Mucosa of descending colon (tissue), 3 donors: Measurements from ENCODE around the gene RBM6. TPM values are rescaled to one million over a fixed set of nuclear protein-coding genes. Genes with fewer than 3 reads are reported as not detected.
A peak's percentile ranks its signal among the peaks of the same experiment; 100 is the strongest.

Experiments
- ATAC-seq: fragments of 200-7000 bp; cut with Tn5 transposase; one replicate; pipeline ENCODE4 v1.9.1; 2020; ENCODE audit warnings: mild to moderate bottlenecking, moderate library complexity
- DNase-seq, 3 donors: peaks; one replicate each; pipeline ENCODE4 v3.0.0-alpha.2; 2020
- H3K36me3 ChIP-seq: fragments of 200-600 bp; one replicate; pipeline ENCODE4 v1.8.0; 2021; ENCODE audit warnings: low read depth, mild to moderate bottlenecking
- H3K4me1 ChIP-seq: fragments of 200-600 bp; one replicate; pipeline ENCODE4 v1.8.0; 2021; ENCODE audit warnings: low read depth, mild to moderate bottlenecking
- H3K4me3 ChIP-seq: fragments of 200-600 bp; one replicate; pipeline ENCODE4 v1.8.0; 2021; ENCODE audit warnings: mild to moderate bottlenecking
- H3K9me3 ChIP-seq: fragments of 200-600 bp; one replicate; pipeline ENCODE4 v1.8.0; 2021; ENCODE audit warnings: mild to moderate bottlenecking
- intact Hi-C, 2 donors: fragments of 100-400 bp; cut with DNase I in 1 of 2; cut with micrococcal nuclease in 1 of 2; formaldehyde crosslinking; loops; one replicate each; pipeline versions ENCODE4 v1.11.0 to v1.11.1; 2022; cut with DNase I, micrococcal nuclease
- total RNA-seq, 3 donors: library from RNA; stranded (reverse); fragmentation: NEBNext Ultra II Directional in 2 of 3; extraction: Animal tissue kit (Norgen Biotek cat#: 25700) in 2 of 3; gene quantifications; one replicate each; pipeline versions ENCODE4 v1.2.1 to v1.2.4, GENCODE V29; 2021 to 2023
- TF ChIP-seq, protein P1 (sequence below): fragments of 200-600 bp; IDR thresholded peaks from one replicate; pipeline ENCODE4 v1.8.0; 2022; ENCODE audit warnings: antibody characterized with exemption, mild to moderate bottlenecking
- donor health status: DM: no; HTN: no; CAD: no; lungs with moderate emphysema.
- donor health status: DM: no; HTN: no; CAD: no.
- donor health status: DM: no; HTN: yes; CAD: no.

Gene RBM6
- total RNA-seq, 3 donors from 2014 or later: 75.6 to 124 (median 112) TPM

DNA sequence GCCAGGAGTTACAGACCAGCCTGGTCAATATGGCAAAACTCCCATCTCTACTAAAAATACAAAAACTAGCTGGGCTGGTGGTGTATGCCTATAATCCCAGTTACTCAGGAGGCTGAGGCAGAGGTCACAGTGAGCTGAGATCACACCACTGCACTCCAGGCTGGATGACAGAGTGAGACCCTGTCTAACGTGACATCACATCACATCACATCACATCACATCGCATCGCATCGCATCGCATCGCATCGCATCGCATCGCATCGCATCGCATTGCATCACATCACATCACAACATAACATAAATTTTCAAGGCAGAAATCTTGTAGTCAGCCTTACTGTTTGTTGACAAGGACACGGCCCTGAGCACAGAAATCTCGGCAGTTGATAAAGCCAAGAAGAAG, 44.4 kb downstream of the RBM6 start:
- Histone ChIP-seq H3K9me3 (no peaks in the 10 kb centered on the region), H3K4me1 (no peaks in the 10 kb centered on the region), H3K4me3 (no peak overlapping the region), H3K36me3 (no peaks in the 10 kb centered on the region)
- TF ChIP-seq, protein P1, sequence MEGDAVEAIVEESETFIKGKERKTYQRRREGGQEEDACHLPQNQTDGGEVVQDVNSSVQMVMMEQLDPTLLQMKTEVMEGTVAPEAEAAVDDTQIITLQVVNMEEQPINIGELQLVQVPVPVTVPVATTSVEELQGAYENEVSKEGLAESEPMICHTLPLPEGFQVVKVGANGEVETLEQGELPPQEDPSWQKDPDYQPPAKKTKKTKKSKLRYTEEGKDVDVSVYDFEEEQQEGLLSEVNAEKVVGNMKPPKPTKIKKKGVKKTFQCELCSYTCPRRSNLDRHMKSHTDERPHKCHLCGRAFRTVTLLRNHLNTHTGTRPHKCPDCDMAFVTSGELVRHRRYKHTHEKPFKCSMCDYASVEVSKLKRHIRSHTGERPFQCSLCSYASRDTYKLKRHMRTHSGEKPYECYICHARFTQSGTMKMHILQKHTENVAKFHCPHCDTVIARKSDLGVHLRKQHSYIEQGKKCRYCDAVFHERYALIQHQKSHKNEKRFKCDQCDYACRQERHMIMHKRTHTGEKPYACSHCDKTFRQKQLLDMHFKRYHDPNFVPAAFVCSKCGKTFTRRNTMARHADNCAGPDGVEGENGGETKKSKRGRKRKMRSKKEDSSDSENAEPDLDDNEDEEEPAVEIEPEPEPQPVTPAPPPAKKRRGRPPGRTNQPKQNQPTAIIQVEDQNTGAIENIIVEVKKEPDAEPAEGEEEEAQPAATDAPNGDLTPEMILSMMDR: no peak
- DNase-seq (no peak), ATAC-seq (no peak)
- intact Hi-C loops: no loop called here

DNA sequence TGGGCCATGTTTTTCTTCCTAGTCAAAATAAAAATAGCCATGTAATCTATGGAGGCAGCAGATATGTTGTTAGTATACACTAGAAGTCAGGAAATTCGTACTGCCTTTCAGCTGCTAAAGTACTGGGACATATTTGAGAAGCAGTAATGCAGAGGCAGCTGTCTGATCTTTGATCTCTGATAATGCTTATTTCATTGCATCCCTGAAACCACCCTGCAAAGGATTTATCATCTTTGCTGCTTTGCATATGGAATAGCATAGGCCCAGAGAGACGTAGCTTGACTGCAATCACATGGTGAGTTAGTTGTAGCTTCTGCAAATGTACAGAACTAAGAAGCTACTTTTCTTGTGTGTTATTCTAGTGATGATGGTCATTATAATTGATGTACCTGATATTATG, 52.4 kb downstream of the RBM6 start:
- Histone ChIP-seq H3K4me3 (no peak overlapping the region), H3K9me3 (no peaks in the 10 kb centered on the region), H3K36me3 (no peaks in the 10 kb centered on the region), H3K4me1 (no peaks in the 10 kb centered on the region)
- peak; percentile 34 for ATAC-seq
- DNase-seq: no peak
- TF ChIP-seq, protein P1: no peak
- intact Hi-C loops: no loop called here

DNA sequence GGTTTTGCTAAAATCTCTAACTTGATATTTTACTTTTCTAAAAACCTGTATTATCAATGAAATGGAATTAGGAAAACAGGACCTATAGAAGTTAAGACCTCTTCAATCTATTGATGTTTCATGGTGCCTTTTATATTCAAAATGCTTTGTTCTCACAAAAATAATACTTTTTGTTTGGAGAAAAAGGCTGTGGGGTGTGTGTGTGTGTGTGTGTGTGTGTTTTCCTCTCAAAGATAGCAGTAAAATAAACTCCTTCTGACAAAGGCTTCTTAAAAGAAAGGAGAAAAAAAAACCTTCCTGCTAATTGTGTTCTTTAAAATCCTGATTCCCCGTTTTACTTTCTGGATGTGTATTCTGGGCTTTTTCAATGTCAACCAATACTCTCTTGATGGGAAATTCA, 54.5 kb downstream of the RBM6 start:
- no peaks in the 10 kb centered on the region for H3K9me3 ChIP-seq
- TF ChIP-seq, protein P1: no peak
- intact Hi-C loops: no loop called here
- no peak for ATAC-seq
- no peak overlapping the region for H3K4me3 ChIP-seq
- no peaks in the 10 kb centered on the region for H3K4me1 ChIP-seq
- H3K36me3 ChIP-seq: no peaks in the 10 kb centered on the region
- DNase-seq: no peak

DNA sequence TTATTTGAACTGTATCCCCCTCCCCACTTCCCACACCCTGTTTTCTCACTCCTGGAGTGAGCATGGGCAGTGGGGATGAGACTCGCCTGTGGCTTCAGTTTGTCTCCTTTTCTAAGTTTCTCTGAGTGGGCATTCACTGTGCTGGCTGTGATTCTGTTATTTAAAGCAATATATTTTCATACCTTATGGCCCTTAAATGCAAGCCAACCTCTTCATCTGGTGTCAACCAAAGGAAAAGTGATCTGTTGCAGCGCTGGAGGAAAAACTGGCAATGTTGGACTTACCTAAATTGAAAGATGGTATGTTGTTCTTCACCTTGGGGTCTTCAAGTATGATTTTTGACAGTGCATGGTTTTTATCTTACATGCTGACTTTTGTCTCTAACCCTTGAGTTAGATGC, 56.1 kb downstream of the RBM6 start:
- intact Hi-C loops: no loop called here
- no peaks in the 10 kb centered on the region for H3K9me3 ChIP-seq
- H3K4me1 ChIP-seq: no peaks in the 10 kb centered on the region
- no peak overlapping the region for H3K4me3 ChIP-seq
- ATAC-seq (no peak), DNase-seq (no peak)
- TF ChIP-seq, protein P1: no peak
- H3K36me3 ChIP-seq: no peaks in the 10 kb centered on the region

DNA sequence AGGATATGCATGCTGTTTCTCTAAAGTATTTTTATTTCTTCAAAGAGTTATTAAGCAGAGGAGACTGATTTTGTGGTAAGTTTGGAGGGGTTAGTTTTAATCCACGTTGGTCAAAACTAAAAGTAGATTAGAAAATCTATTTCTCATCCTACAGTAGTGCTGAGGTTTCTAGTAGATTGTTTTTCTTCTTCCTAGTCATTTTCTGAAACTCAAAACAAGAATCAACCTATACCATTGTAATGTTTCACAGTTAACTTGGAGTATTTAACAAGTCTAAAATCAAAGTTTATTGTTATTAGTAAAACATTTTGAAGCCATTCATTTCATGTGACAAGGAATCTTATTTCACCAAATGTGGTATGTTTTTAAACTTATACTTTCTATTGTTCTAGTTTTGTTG, 57.9 kb downstream of the RBM6 start:
- Histone ChIP-seq H3K36me3 (no peaks in the 10 kb centered on the region), H3K9me3 (no peaks in the 10 kb centered on the region), H3K4me3 (no peak overlapping the region), H3K4me1 (no peaks in the 10 kb centered on the region)
- no peak for ATAC-seq
- no peak for DNase-seq
- TF ChIP-seq, protein P1: no peak
- intact Hi-C loops: no loop called here

DNA sequence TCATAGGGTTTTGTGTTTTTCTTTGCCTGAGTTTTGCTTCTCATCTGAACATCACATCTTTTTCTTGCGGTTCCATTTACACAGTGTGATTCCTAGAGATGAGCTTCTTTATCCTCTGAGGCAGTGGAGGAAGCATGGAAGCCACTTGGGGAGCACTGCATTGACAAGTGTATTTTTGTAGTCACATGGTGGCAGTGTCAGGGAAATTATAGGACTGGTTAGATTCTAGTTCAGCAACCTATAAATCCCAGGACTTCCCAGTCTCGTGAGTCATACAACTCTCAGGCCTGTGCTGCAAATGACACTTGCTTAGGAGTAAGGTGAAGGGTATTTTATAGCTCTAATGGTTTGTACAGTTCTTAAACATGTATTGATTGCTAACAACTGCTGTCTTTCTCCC, 58.4 kb downstream of the RBM6 start:
- Histone ChIP-seq H3K36me3 (no peaks in the 10 kb centered on the region), H3K4me1 (no peaks in the 10 kb centered on the region), H3K4me3 (no peak overlapping the region), H3K9me3 (no peaks in the 10 kb centered on the region)
- DNase-seq (no peak), ATAC-seq (peak; percentile 84)
- TF ChIP-seq, protein P1: no peak
- intact Hi-C loops: no loop called here
